Loucy (cell line): ENCODE results near the gene RPS27A.
A peak's percentile ranks its signal among the peaks of the same experiment; 100 is the strongest.
"Not testable (repeated sequence)": the region's sequence is repeated elsewhere in the genome, so short reads cannot be mapped to it uniquely, and the experiment has no call there.

Experiments
- H2AFZ ChIP-seq: fragments of 200-600 bp; sonication (generic); 2 replicates; pipeline ENCODE4 v1.6.0; 2016; ENCODE audit warnings: antibody characterized with exemption, mild to moderate bottlenecking, low read length, moderate library complexity
- H3F3A ChIP-seq: fragments of 200-600 bp; 2 replicates; pipeline ENCODE4 v1.6.0; 2016; ENCODE audit warnings: antibody characterized with exemption, low read depth, mild to moderate bottlenecking
- H3K27me3 ChIP-seq: fragments of 200-600 bp; sonication (generic); 2 replicates; pipeline ENCODE4 v1.6.1; 2014; ENCODE audit warnings: low read length, mild to moderate bottlenecking; ENCODE audit not compliant: insufficient read depth, poor library complexity, severe bottlenecking
- H3K36me3 ChIP-seq: fragments of 200-600 bp; sonication (generic); 2 replicates; pipeline ENCODE4 v1.6.1; 2016; ENCODE audit warnings: low read length; ENCODE audit not compliant: insufficient read depth
- H3K4me1 ChIP-seq: fragments of 200-600 bp; sonication (generic); 2 replicates; pipeline ENCODE4 v1.5.1; 2014; ENCODE audit warnings: low read length, mild to moderate bottlenecking; ENCODE audit not compliant: insufficient read depth, poor library complexity, severe bottlenecking
- H3K4me2 ChIP-seq: fragments of 200-600 bp; sonication (generic); 2 replicates; pipeline ENCODE4 v1.6.0; 2014; ENCODE audit warnings: antibody characterized with exemption, low read length, low read depth, mild to moderate bottlenecking; ENCODE audit not compliant: poor library complexity, severe bottlenecking
- H3K4me3 ChIP-seq: fragments of 200-600 bp; sonication (generic); 2 replicates; pipeline ENCODE4 v1.5.1; 2014; ENCODE audit warnings: low read length, mild to moderate bottlenecking, mixed read lengths; ENCODE audit not compliant: poor library complexity, severe bottlenecking
- H3K79me2 ChIP-seq: fragments of 200-600 bp; sonication (generic); 2 replicates; pipeline ENCODE4 v1.6.1; 2014; ENCODE audit warnings: low read length; ENCODE audit not compliant: insufficient read depth
- H3K9ac ChIP-seq: fragments of 200-600 bp; sonication (generic); 2 replicates; pipeline ENCODE4 v1.6.0; 2014; ENCODE audit warnings: mild to moderate bottlenecking, low read depth, low read length, moderate library complexity; ENCODE audit not compliant: poor library complexity, severe bottlenecking
- H3K9me2 ChIP-seq: fragments of 200-600 bp; sonication (generic); replicated peaks from 2 replicates; pipeline ENCODE4 v1.6.1; 2016; ENCODE audit warnings: low read depth, low read length, mixed read lengths
- H3K9me3 ChIP-seq: fragments of 200-600 bp; sonication (generic); 2 replicates; pipeline ENCODE4 v1.6.1; 2014; ENCODE audit warnings: mild to moderate bottlenecking, antibody characterized with exemption, low read length, low read depth; ENCODE audit not compliant: insufficient read depth
- H4K20me1 ChIP-seq: fragments of 200-600 bp; sonication (generic); 2 replicates; pipeline ENCODE4 v1.6.0; 2014; ENCODE audit warnings: antibody characterized with exemption, low read length, mild to moderate bottlenecking; ENCODE audit not compliant: insufficient read depth, poor library complexity, severe bottlenecking
- CTCF ChIP-seq: fragments of 200-600 bp; sonication (generic); conservative IDR thresholded peaks from 2 replicates; pipeline ENCODE4 v1.5.1; 2014; ENCODE audit warnings: mild to moderate bottlenecking, antibody characterized with exemption, low read length
- EZH2phosphoT487 ChIP-seq: fragments of 200-600 bp; IDR thresholded peaks from 2 replicates; pipeline ENCODE4 v1.6.1; 2018; ENCODE audit warnings: antibody characterized with exemption, mild to moderate bottlenecking, moderate library complexity, borderline replicate concordance

RPS27A gene

GRCh38 chr2:55232084-55232862, at the start of gene RPS27A, which contains the start of gene CLHC1:
RPS27A (plus strand) TSS chr2:55232688; CDS start chr2:55232825, 137 bp downstream.
CLHC1 (minus strand) TSS chr2:55232293; CDS start chr2:55222411, 9,882 bp downstream.
- Histone ChIP-seq H3K4me1 (peaks cover 42% of the 10 kb centered on the region), H4K20me1 (peaks cover 41% of the 10 kb centered on the region), H3K79me2 (peaks cover 54% of the 10 kb centered on the region), H3F3A (peaks cover 8% of the 10 kb centered on the region; the same call in 1 of the 2 replicates), H3K4me2 (peak within 1 kb of the TSS; percentile 99), H3K9ac (peak within 1 kb of the TSS; percentile 98), H3K27me3 (peaks cover 6% of the 10 kb centered on the region), H2AFZ (peak within 1 kb of the TSS; percentile 90), H3K36me3 (peaks cover 35% of the 10 kb centered on the region; the same call in 1 of the 2 replicates), H3K9me3 (no peaks in the 10 kb centered on the region), H3K4me3 (peak within 1 kb of the TSS; percentile 94), H3K9me2 (no peaks in the 10 kb centered on the region)
- no peak for TF ChIP-seq EZH2phosphoT487
- TF ChIP-seq CTCF, result no peak

GRCh38 chr2:55186837-55187236, 45.7 kb upstream of the RPS27A start:
- H3K79me2 ChIP-seq, H3F3A ChIP-seq, H3K4me3 ChIP-seq, H3K27me3 ChIP-seq, H3K36me3 ChIP-seq, H3K4me1 ChIP-seq, H3K9me3 ChIP-seq, H3K4me2 ChIP-seq, H4K20me1 ChIP-seq, H3K9ac ChIP-seq, H3K9me2 ChIP-seq, H2AFZ ChIP-seq: not testable (repeated sequence)

- not testable (repeated sequence) for H3K9me3 ChIP-seq
Measured at GRCh38 chr2:55191888-55192287, 40.6 kb upstream of the RPS27A start.

GRCh38 chr2:55196526-55196925, 36.0 kb upstream of the RPS27A start:
- Histone ChIP-seq H3K79me2 (no peaks in the 10 kb centered on the region), H3K4me3 (no peak overlapping the region), H2AFZ (no peak overlapping the region), H3F3A (no peaks in the 10 kb centered on the region), H3K9me2 (no peaks in the 10 kb centered on the region), H3K9me3 (no peaks in the 10 kb centered on the region; the same call in 1 of the 2 replicates), H3K36me3 (no peaks in the 10 kb centered on the region; the same call in 1 of the 2 replicates), H3K4me1 (no peaks in the 10 kb centered on the region), H4K20me1 (no peaks in the 10 kb centered on the region), H3K9ac (no peak overlapping the region), H3K4me2 (no peak overlapping the region), H3K27me3 (no peaks in the 10 kb centered on the region)
- no peak for TF ChIP-seq EZH2phosphoT487
- no peak for TF ChIP-seq CTCF

More at GRCh38 chr2:55191888-55192287, 40.6 kb upstream of the RPS27A start:
- H3K9me2 ChIP-seq, H2AFZ ChIP-seq, H3K36me3 ChIP-seq, H3K79me2 ChIP-seq, H3K4me3 ChIP-seq, H4K20me1 ChIP-seq, H3K4me2 ChIP-seq, H3K4me1 ChIP-seq, H3K27me3 ChIP-seq, H3K9ac ChIP-seq, H3F3A ChIP-seq: not testable (repeated sequence)
